Motor neuron (in vitro differentiated cells): ENCODE measurements around the gene PCYOX1L. TPM values are rescaled to one million over a fixed set of nuclear protein-coding genes. Genes with fewer than 3 reads are reported as not detected.

Source experiments
- ATAC-seq, 8 experiments: fragments of 200-7000 bp; cut with Tn5 transposase; replicated peaks in 6 of 8; 2 replicates each; pipeline ENCODE4 v1.8.0; 2021; ENCODE audit warnings: mild to moderate bottlenecking in 8 of 8, moderate library complexity in 8 of 8
- H3K27ac ChIP-seq, 2 donors: fragments of 250-450 bp; sonication (Bioruptor Pico); 2 replicates each; pipeline ENCODE4 v1.9.0; 2021; ENCODE audit warnings: antibody characterized with exemption in 2 of 2, mild to moderate bottlenecking in 2 of 2, moderate library complexity in 1 of 2
- H3K4me1 ChIP-seq, 2 donors: fragments of 250-450 bp; sonication (Bioruptor Pico); replicated peaks in 1 of 2; 2 replicates each; pipeline ENCODE4 v1.6.1; 2021; ENCODE audit warnings: antibody characterized with exemption in 2 of 2, mild to moderate bottlenecking in 2 of 2, moderate library complexity in 1 of 2
- H3K4me3 ChIP-seq, 5 donors: fragments of 250-450 bp; sonication (Bioruptor Pico); 2 replicates each; pipeline ENCODE4 v1.9.0; 2021; ENCODE audit warnings: antibody characterized with exemption in 5 of 5, mild to moderate bottlenecking in 5 of 5, moderate library complexity in 4 of 5
- WGBS, 10 experiments: fragments of 450-650 bp; shearing (Covaris generic); methylation state at CpG; one replicate each; pipeline ENCODE4 v1.0.0; 2022; 5-methylcytosine and 5-hydroxymethylcytosine counted together
- in situ Hi-C, 9 experiments: fragments of 400-800 bp; cut with MboI; loops; one replicate each; pipeline ENCODE4 v1.15.0; 2021; ENCODE audit warnings: low sequenced_read_pairs in 9 of 9, low pct_unique_long_range_greater_than_20kb in 2 of 9; ENCODE audit not compliant: unreplicated experiment in 9 of 9
- total RNA-seq, 8 experiments: library from RNA; unstranded; fragments of 300-600 nt; gene quantifications; 2 replicates each; pipeline versions ENCODE4 v1.2.3 to v1.2.4, GENCODE V29; 2022

Gene PCYOX1L
- total RNA-seq, 8 experiments from 2014 or later, result 8.8 to 20.0 (median 15.6) TPM

DNA sequence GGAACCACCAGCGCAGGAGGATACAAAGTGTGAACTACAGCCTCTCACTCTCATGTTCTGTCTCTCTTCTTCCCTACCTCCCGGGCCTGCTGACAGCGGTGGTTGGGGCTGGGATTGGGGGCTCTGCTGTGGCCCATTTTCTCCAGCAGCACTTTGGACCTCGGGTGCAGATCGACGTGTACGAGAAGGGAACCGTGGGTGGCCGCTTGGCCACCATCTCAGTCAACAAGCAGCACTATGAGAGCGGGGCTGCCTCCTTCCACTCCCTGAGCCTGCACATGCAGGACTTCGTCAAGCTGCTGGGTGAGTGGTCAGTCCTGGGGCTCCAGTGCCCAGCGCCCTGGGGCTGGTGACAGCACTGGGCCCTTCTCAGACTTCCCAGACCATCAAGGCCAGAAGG lies 4.7 kb downstream of the PCYOX1L start:
- H3K27ac ChIP-seq, result no peak overlapping the region
- in situ Hi-C loops, result loop anchor here in 3 of 9 experiments (25.0 kb wide), 1 partner anchor 200 kb away; the partner anchor contains the start of gene CSNK1A1 (in 3 of the 3)
- peaks cover 8 to 19% of the 10 kb centered on the region in 2 donors for H3K4me1 ChIP-seq
- ATAC-seq, result no peak
- WGBS, 10 experiments, result 83 to 100% (median 90%) methylated on average over 1 to 10 of the region's 12 CpGs; no CpG with 5 or more reads in 5 of the 10 experiments
- no peak overlapping the region for H3K4me3 ChIP-seq

DNA sequence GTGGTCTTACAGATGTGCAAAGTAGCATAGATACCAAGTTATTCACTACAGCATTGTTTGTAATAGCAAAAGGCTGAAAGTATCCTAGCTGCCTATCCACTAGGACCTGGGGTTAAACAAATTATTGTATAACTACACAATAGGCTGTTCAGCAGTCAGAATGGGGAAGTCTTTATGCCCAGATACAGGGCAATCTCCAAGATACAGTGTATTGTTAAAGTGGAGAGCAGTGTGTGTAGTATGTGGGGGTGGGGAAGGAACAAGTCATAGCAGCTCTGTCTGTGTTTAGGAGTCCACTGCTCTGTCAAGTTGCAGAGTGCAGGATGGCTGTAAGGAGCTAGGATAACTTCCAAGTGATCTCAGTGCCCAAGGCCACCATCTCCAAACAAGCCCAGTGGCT lies 5.5 kb downstream of the PCYOX1L start:
- Histone ChIP-seq H3K4me1 (peaks cover 8 to 21% of the 10 kb centered on the region in 2 donors), H3K27ac (no peak overlapping the region), H3K4me3 (no peak overlapping the region)
- ATAC-seq, result peak in 2 of 8 experiments; percentile 41 to 72
- in situ Hi-C loops, result loop anchor here in 3 of 9 experiments (25.0 kb wide), 1 partner anchor 199 kb away; the partner anchor contains the start of gene CSNK1A1 (in 3 of the 3)

- 77 to 93% (median 84%) methylated on average over 4 to 6 of the region's 9 CpGs; no CpG with 5 or more reads in 6 of the 10 experiments for WGBS, 10 experiments
- H3K4me1 ChIP-seq, result peaks cover 5 to 17% of the 10 kb centered on the region in 2 donors
- in situ Hi-C loops, result loop anchor here in 3 of 9 experiments (25.0 kb wide), 1 partner anchor 198 kb away; the partner anchor contains the start of gene CSNK1A1 (in 3 of the 3)
- no peak overlapping the region for H3K27ac ChIP-seq
- H3K4me3 ChIP-seq, result no peak overlapping the region
- ATAC-seq, result no peak
Observed at GRCh38 chr5:149363936-149364335, 6.1 kb downstream of the PCYOX1L start.

- Histone ChIP-seq H3K4me1 (peaks cover 3 to 13% of the 10 kb centered on the region in 2 donors), H3K27ac (no peak overlapping the region), H3K4me3 (no peak overlapping the region)
- in situ Hi-C loops, result loop anchor here in 3 of 9 experiments (25.0 kb wide), 1 partner anchor 198 kb away; the partner anchor contains the start of gene CSNK1A1 (in 3 of the 3)
- no peak for ATAC-seq
- WGBS, 10 experiments, result 79 to 100% (median 94%) methylated on average over 1 to 2 of the region's 2 CpGs; no CpG with 5 or more reads in 5 of the 10 experiments
Observed at GRCh38 chr5:149364719-149365118, 6.9 kb downstream of the PCYOX1L start.

- 60 to 100% (median 83%) methylated on average over 1 to 4 of the region's 6 CpGs; no CpG with 5 or more reads in 3 of the 10 experiments for WGBS, 10 experiments
- Histone ChIP-seq H3K4me1 (peaks cover 3 to 13% of the 10 kb centered on the region in 2 donors), H3K4me3 (no peak overlapping the region), H3K27ac (no peak overlapping the region)
- in situ Hi-C loops, result loop anchor here in 3 of 9 experiments (25.0 kb wide), 1 partner anchor 197 kb away; the partner anchor contains the start of gene CSNK1A1 (in 3 of the 3)
- no peak for ATAC-seq
Observed at GRCh38 chr5:149365418-149365817, 7.6 kb downstream of the PCYOX1L start.

DNA sequence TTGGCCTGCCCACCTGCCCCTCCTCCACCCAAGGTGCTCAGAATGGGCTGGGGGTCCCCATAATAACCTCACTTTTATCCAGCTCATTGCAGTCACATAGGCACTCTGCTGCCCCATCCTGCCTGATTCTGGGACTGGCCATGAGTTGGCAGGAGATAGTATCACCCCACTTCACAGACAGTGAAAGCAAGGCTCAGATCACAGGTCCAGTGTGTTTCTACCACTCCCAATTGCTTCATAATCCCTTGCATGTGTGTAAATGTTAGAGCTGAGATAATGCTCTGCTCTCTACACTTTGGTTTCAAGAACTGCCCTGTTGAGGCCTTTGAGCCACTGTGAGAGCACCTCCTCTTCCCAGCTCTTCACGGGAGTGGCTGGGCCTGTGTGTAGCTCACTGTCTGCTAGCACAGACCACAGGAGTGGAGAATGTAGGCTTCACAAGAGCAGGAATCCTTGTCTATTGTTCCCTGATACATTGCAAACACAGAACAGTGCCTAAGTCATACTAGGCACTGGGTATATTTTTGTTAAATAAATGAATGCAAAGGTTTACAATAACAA lies 8.4 kb downstream of the PCYOX1L start:
- 83 to 100% (median 100%) methylated on average over 1 of the region's 1 CpG; no CpG with 5 or more reads in 6 of the 10 experiments for WGBS, 10 experiments
- in situ Hi-C loops, result loop anchor here in 3 of 9 experiments (25.0 kb wide), 1 partner anchor 196 kb away; the partner anchor contains the start of gene CSNK1A1 (in 3 of the 3)
- Histone ChIP-seq H3K4me3 (no peak overlapping the region), H3K4me1 (peaks cover 3 to 13% of the 10 kb centered on the region in 2 donors), H3K27ac (no peak overlapping the region)
- peak in 3 of 8 experiments; percentile 9 to 58 (median 55) for ATAC-seq

DNA sequence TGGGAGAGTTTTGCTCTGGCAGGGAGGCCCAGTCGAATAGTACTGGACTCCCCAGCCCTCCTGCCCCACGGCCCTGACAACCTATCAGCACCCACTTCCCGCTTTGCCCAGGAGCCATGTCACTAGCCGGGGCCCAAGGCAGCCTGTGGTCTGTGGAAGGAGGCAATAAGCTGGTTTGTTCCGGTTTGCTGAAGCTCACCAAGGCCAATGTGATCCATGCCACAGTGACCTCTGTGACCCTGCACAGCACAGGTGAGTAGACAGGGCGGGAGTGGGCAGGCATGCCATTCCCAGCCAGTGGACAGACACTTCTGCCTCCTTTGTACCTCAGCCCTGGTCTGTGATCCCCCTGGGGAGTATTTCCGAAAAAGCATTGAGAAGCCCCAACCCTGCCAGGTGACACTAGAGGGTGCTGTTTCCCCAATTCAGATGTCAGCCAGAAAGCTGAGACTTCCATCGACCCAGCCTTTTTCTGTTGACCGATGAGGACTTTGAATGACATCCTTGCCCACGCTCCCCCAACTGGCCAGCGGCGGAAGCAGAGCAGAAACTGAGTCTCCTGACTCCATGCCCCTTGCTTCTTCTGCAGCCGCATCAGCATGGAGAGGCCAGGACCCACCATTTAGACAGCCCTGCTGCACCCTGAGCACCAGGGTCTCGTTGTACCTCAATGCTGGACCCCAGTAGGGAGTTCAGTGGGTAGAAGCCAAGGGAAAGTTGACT lies 9.6 kb downstream of the PCYOX1L start:
- no peak overlapping the region for H3K4me3 ChIP-seq
- in situ Hi-C loops, result loop anchor here in 3 of 9 experiments (25.0 kb wide), 1 partner anchor 195 kb away; the partner anchor contains the start of gene CSNK1A1 (in 3 of the 3)
- no peak overlapping the region for H3K27ac ChIP-seq
- peak; percentile 56 to 94 (median 77) for ATAC-seq
- H3K4me1 ChIP-seq, result peaks cover 3 to 13% of the 10 kb centered on the region in 2 donors
- 16 to 89% (median 37%) methylated on average over 2 to 7 of the region's 14 CpGs; no CpG with 5 or more reads in 4 of the 10 experiments for WGBS, 10 experiments

DNA sequence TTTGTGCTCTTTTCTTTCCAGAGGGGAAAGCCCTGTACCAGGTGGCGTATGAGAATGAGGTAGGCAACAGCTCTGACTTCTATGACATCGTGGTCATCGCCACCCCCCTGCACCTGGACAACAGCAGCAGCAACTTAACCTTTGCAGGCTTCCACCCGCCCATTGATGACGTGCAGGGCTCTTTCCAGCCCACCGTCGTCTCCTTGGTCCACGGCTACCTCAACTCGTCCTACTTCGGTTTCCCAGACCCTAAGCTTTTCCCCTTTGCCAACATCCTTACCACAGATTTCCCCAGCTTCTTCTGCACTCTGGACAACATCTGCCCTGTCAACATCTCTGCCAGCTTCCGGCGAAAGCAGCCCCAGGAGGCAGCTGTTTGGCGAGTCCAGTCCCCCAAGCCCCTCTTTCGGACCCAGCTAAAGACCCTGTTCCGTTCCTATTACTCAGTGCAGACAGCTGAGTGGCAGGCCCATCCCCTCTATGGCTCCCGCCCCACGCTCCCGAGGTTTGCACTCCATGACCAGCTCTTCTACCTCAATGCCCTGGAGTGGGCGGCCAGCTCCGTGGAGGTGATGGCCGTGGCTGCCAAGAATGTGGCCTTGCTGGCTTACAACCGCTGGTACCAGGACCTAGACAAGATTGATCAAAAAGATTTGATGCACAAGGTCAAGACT lies 10.3 kb downstream of the PCYOX1L start:
- Histone ChIP-seq H3K4me3 (no peak overlapping the region), H3K4me1 (peaks cover 3 to 13% of the 10 kb centered on the region in 2 donors), H3K27ac (no peak overlapping the region)
- 73 to 100% (median 90%) methylated on average over 2 to 20 of the region's 22 CpGs; no CpG with 5 or more reads in 3 of the 10 experiments for WGBS, 10 experiments
- in situ Hi-C loops, result loop anchor here in 3 of 9 experiments (25.0 kb wide), 1 partner anchor 194 kb away; the partner anchor contains the start of gene CSNK1A1 (in 3 of the 3)
- no peak for ATAC-seq

GRCh38 chr5:149370878-149371277 lies 13.0 kb downstream of the PCYOX1L start:
- H3K4me1 ChIP-seq, result peaks cover 3 to 8% of the 10 kb centered on the region in 2 donors
- no peak for ATAC-seq
- WGBS, 10 experiments, result 50 to 100% (median 87%) methylated on average over 1 to 2 of the region's 2 CpGs; no CpG with 5 or more reads in 6 of the 10 experiments
- no peak overlapping the region for H3K4me3 ChIP-seq
- H3K27ac ChIP-seq, result no peak overlapping the region
- in situ Hi-C loops, result loop anchor here in 3 of 9 experiments (25.0 kb wide), 1 partner anchor 191 kb away; the partner anchor contains the start of gene CSNK1A1 (in 3 of the 3)

DNA sequence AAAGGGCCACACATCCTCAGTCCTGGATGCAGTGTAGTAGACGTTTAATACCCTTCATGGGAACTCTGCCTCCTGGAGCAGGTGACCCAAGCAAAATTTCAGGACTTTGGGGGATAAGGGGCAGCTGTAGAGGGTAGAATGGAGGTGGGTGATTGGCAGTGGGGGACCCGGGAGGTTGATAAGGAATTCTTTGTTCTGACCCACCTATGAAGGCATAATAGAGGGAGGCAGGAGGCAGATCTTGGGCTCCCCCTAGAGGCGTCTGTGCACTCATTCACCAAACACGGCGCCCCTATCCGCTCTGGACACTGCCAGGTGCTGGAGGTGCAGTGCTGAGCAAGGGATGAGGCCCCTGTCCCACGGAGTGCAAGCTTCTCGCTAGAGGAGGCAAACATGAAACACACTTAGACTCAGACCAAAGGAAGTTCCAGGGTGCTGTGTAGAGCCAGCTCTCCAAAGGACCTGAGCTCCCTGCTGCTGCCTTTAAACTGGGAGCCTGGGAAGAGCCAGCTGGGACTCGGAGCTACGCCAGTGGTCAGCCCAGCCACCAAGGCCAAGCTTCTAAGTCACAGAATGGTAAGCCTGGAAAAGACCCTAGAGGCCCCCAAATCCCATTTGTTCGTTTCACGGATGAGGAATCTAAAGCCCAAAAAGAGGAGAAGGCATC lies 13.6 kb downstream of the PCYOX1L start:
- WGBS, 10 experiments, result 33 to 89% (median 63%) methylated on average over 1 to 6 of the region's 12 CpGs; no CpG with 5 or more reads in 3 of the 10 experiments
- Histone ChIP-seq H3K4me1 (peaks cover 3 to 8% of the 10 kb centered on the region in 2 donors), H3K4me3 (no peak overlapping the region), H3K27ac (no peak overlapping the region)
- ATAC-seq, result peak; percentile 58 to 83 (median 72)
- in situ Hi-C loops, result loop anchor here in 3 of 9 experiments (25.0 kb wide), 1 partner anchor 191 kb away; the partner anchor contains the start of gene CSNK1A1 (in 3 of the 3)

DNA sequence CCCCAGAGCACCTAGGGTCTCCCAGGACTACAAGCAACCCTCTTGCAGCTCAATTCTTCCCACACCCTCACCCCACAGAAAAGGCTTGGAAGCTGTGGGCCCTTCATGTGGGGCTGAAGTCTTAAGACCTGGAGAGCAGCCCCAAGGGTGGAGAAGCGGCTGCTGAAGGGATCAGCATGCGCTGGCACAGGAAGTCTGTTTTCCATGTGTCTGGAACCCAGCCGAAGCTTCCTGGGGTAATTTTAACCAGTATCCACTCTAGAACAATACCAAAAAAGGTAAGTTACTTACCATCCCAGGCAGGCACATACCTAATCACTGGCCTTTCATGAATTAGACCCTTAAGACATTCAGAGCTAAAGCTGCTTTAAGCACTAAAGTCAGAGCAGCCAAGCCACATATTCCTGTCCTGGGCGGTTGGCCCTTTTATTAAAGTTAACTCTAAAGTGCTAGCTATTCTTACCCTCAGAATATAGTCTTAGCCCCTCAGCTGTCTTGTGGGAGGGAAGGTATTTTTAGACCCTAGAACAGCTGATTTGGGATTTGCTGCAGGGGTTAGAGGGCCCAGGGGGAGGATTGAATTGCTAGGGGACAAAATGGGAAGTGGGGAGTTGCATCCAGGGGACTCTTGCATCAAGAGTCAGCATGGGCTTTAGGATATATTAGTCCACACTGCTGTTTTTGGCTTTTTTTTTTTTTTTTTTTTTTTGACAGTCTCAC lies 14.4 kb downstream of the PCYOX1L start:
- in situ Hi-C loops, result loop anchor here in 3 of 9 experiments (25.0 kb wide), 1 partner anchor 190 kb away; the partner anchor contains the start of gene CSNK1A1 (in 3 of the 3)
- H3K4me1 ChIP-seq, result peaks cover under 1 to 6% of the 10 kb centered on the region in 2 donors
- H3K27ac ChIP-seq, result no peak overlapping the region
- H3K4me3 ChIP-seq, result no peak overlapping the region
- WGBS, 10 experiments, result 49 to 100% (median 75%) methylated on average over 1 to 4 of the region's 4 CpGs; no CpG with 5 or more reads in 6 of the 10 experiments
- ATAC-seq, result no peak
